Endodermal cell (in vitro differentiated cells): ENCODE results near the gene GRXCR2. TPM values are rescaled to one million over a fixed set of nuclear protein-coding genes. Genes with fewer than 3 reads are reported as not detected.

Experiments used
- DNase-seq: peaks from one replicate; pipeline ENCODE4 v3.0.0-alpha.2; 2017
- H3K27ac ChIP-seq: 2 replicates; pipeline ENCODE4 v1.5.1; 2013; ENCODE audit warnings: mild to moderate bottlenecking, low read depth, low read length, moderate library complexity
- H3K27me3 ChIP-seq: 2 replicates; pipeline ENCODE4 v1.6.1; 2013; ENCODE audit warnings: mild to moderate bottlenecking, low read length, moderate library complexity; ENCODE audit not compliant: insufficient read depth, control insufficient read depth, poor library complexity, severe bottlenecking
- H3K36me3 ChIP-seq: 2 replicates; pipeline ENCODE4 v1.7.0; 2013; ENCODE audit warnings: mild to moderate bottlenecking, low read length, moderate library complexity; ENCODE audit not compliant: control insufficient read depth, insufficient read depth
- H3K4me1 ChIP-seq: one replicate; pipeline ENCODE4 v1.7.0; 2013; ENCODE audit warnings: low read length; ENCODE audit not compliant: control insufficient read depth, insufficient read depth
- H3K4me3 ChIP-seq: 2 replicates; pipeline ENCODE4 v1.5.1; 2013; ENCODE audit warnings: mild to moderate bottlenecking, low read length, moderate library complexity
- H3K9ac ChIP-seq: 2 replicates; pipeline ENCODE4 v1.6.1; 2013; ENCODE audit warnings: mild to moderate bottlenecking, low read length, moderate library complexity; ENCODE audit not compliant: poor library complexity, severe bottlenecking; ENCODE audit errors: extremely low read depth
- H3K9me3 ChIP-seq: 2 replicates; pipeline ENCODE4 v1.6.1; 2013; ENCODE audit warnings: mild to moderate bottlenecking, low read length, moderate library complexity; ENCODE audit not compliant: control insufficient read depth
- H3K27ac Mint-ChIP-seq: 2 replicates; pipeline ENCODE4 v1.8.0; 2020; ENCODE audit warnings: mixed read lengths
- H3K27me3 Mint-ChIP-seq: 2 replicates; pipeline ENCODE4 v1.8.0; 2021; ENCODE audit warnings: mild to moderate bottlenecking, mixed read lengths; ENCODE audit not compliant: insufficient read depth
- H3K36me3 Mint-ChIP-seq: 2 replicates; pipeline ENCODE4 v1.8.0; 2020; ENCODE audit warnings: low read depth, mixed read lengths
- H3K4me1 Mint-ChIP-seq: 2 replicates; pipeline ENCODE4 v1.8.0; 2020; ENCODE audit warnings: mixed read lengths
- H3K4me3 Mint-ChIP-seq: 2 replicates; pipeline ENCODE4 v1.8.0; 2020; ENCODE audit warnings: mild to moderate bottlenecking, moderate library complexity, mixed read lengths
- H3K9me3 Mint-ChIP-seq: 2 replicates; pipeline ENCODE4 v1.8.0; 2020; ENCODE audit warnings: mild to moderate bottlenecking, mixed read lengths
- WGBS, 2 experiments: methylation state at CpG; one replicate each; pipeline versions ENCODE4 v1.1.5 to v1.1.7; 2013; ENCODE audit warnings: missing lambda C conversion rate in 2 of 2, mixed read lengths in 1 of 2; ENCODE audit not compliant: insufficient coverage in 1 of 2, insufficient read length in 1 of 2; 5-methylcytosine and 5-hydroxymethylcytosine counted together
- total RNA-seq, 2 donors: library from RNA; stranded (reverse); fragmentation: NEBNext Ultra II Directional in 1 of 2; extraction: Animal tissue kit (Norgen Biotek cat#: 25700) in 1 of 2; gene quantifications; 2 replicates in 1 of 2; 3 replicates in 1 of 2; pipeline ENCODE4 v1.2.1, GENCODE V29; 2021
- TF ChIP-seq, protein P1 (sequence below): fragments of 200-600 bp; sonication (generic); conservative IDR thresholded peaks from 2 replicates; pipeline ENCODE4 v1.5.0; 2021; ENCODE audit warnings: antibody characterized with exemption, mild to moderate bottlenecking

Gene GRXCR2
- total RNA-seq, 2 donors from 2014 or later, result not detected

DNA sequence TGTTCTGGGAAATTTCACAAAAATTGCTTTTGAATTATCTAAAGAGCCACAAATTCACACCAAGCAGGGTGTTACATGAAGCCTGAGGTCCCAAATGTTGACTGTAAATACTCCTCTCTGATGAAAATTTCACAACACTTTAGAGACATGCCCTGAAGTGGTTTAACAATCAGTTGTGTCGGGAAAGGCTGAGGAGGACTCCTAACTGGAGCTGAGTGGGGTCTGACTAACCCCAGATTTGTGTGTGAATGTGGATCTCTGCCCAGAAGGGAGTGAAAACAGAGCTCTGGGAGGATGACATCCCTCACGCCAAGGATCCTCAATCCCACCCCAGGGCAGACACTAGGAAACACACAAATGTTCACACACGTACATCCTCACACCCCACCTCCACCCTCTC is 31.1 kb upstream of the GRXCR2 start:
- peaks cover 16% of the 10 kb centered on the region for H3K9me3 ChIP-seq
- no peak overlapping the region for H3K27ac ChIP-seq
- Mint-ChIP-seq H3K4me1 (no peaks in the 10 kb centered on the region), H3K36me3 (no peaks in the 10 kb centered on the region), H3K4me3 (no peak overlapping the region), H3K9me3 (peaks cover 15% of the 10 kb centered on the region), H3K27me3 (peaks cover 3% of the 10 kb centered on the region), H3K27ac (no peak overlapping the region)
- H3K27me3 ChIP-seq, result peaks cover 10% of the 10 kb centered on the region
- 95 to 100% methylated on average over 1 to 3 of the region's 3 CpGs for WGBS, 2 experiments
- no peaks in the 10 kb centered on the region for H3K36me3 ChIP-seq
- no peaks in the 10 kb centered on the region for H3K4me1 ChIP-seq
- TF ChIP-seq, protein P1, sequence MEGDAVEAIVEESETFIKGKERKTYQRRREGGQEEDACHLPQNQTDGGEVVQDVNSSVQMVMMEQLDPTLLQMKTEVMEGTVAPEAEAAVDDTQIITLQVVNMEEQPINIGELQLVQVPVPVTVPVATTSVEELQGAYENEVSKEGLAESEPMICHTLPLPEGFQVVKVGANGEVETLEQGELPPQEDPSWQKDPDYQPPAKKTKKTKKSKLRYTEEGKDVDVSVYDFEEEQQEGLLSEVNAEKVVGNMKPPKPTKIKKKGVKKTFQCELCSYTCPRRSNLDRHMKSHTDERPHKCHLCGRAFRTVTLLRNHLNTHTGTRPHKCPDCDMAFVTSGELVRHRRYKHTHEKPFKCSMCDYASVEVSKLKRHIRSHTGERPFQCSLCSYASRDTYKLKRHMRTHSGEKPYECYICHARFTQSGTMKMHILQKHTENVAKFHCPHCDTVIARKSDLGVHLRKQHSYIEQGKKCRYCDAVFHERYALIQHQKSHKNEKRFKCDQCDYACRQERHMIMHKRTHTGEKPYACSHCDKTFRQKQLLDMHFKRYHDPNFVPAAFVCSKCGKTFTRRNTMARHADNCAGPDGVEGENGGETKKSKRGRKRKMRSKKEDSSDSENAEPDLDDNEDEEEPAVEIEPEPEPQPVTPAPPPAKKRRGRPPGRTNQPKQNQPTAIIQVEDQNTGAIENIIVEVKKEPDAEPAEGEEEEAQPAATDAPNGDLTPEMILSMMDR, result no peak
- no peak overlapping the region for H3K4me3 ChIP-seq
- H3K9ac ChIP-seq, result no peak overlapping the region
- no peak for DNase-seq

- Mint-ChIP-seq H3K4me1 (no peaks in the 10 kb centered on the region), H3K4me3 (no peak overlapping the region), H3K36me3 (no peaks in the 10 kb centered on the region), H3K27me3 (peaks cover 3% of the 10 kb centered on the region), H3K27ac (no peak overlapping the region), H3K9me3 (peaks cover 15% of the 10 kb centered on the region)
- H3K36me3 ChIP-seq, result no peaks in the 10 kb centered on the region
- H3K4me1 ChIP-seq, result no peaks in the 10 kb centered on the region
- no peak for DNase-seq
- TF ChIP-seq, protein P1, result peak; percentile 72
- H3K9ac ChIP-seq, result no peak overlapping the region
- H3K27ac ChIP-seq, result no peak overlapping the region
- peaks cover 10% of the 10 kb centered on the region for H3K27me3 ChIP-seq
- WGBS, 2 experiments, result 90 to 93% methylated on average over 3 of the region's 3 CpGs
- H3K9me3 ChIP-seq, result peaks cover 16% of the 10 kb centered on the region
- H3K4me3 ChIP-seq, result no peak overlapping the region
Observed at GRCh38 chr5:145903113-145903512, 30.3 kb upstream of the GRXCR2 start.

- no peak for DNase-seq
- Mint-ChIP-seq H3K27me3 (peaks cover 3% of the 10 kb centered on the region), H3K36me3 (no peaks in the 10 kb centered on the region), H3K4me3 (no peak overlapping the region), H3K27ac (no peak overlapping the region), H3K4me1 (no peaks in the 10 kb centered on the region), H3K9me3 (peaks cover 15% of the 10 kb centered on the region)
- TF ChIP-seq, protein P1, result no peak
- Histone ChIP-seq H3K27me3 (peaks cover 10% of the 10 kb centered on the region), H3K27ac (no peak overlapping the region), H3K9ac (no peak overlapping the region), H3K36me3 (no peaks in the 10 kb centered on the region), H3K4me3 (no peak overlapping the region), H3K4me1 (no peaks in the 10 kb centered on the region), H3K9me3 (peaks cover 16% of the 10 kb centered on the region)
- 96% methylated on average over 1 of the region's 1 CpG; no CpG with 5 or more reads in 1 of the 2 experiments for WGBS, 2 experiments
Observed at GRCh38 chr5:145902421-145902820, 29.6 kb upstream of the GRXCR2 start.
